ENCODE data around the gene EPC2. TPM values are rescaled to one million over a fixed set of nuclear protein-coding genes. Genes with fewer than 3 reads are reported as not detected.
A peak's percentile ranks its signal among the peaks of the same experiment; 100 is the strongest.

The EPC2 gene
- total RNA-seq, 2 experiments from 2014 or later = 39.2 to 45.2 TPM

DNA sequence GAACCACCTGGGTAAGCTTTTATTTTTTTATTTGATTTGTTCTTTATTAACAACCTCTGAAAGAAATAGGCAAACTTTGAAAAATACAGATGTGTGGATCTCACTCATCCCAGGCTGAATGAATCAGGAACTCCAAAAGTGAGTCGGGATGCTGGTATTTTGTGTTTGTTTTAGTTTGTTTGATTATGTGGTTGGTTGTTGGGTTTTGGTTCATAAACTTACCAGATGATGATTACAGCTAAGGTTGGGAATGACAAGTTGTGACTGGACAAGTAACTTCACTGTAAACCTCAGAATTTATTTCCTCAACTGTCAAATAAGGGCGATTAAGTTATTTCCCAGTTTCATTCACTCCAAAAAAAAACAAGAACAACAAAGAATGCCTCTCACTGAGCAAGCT lies 150.0 kb downstream of the EPC2 start:
- POLR2A ChIA-PET = no interaction called here
- Mint-ChIP-seq H3K9me3 (peaks cover 4% of the 10 kb centered on the region), H3K4me1 (no peaks in the 10 kb centered on the region), H3K27ac (no peak overlapping the region), H3K36me3 (peaks cover 9% of the 10 kb centered on the region), H3K4me3 (no peak overlapping the region), H3K27me3 (peaks cover 8% of the 10 kb centered on the region)
- DNase-seq = no peak
- ATAC-seq (ENCODE audit: low read depth) = no peak

DNA sequence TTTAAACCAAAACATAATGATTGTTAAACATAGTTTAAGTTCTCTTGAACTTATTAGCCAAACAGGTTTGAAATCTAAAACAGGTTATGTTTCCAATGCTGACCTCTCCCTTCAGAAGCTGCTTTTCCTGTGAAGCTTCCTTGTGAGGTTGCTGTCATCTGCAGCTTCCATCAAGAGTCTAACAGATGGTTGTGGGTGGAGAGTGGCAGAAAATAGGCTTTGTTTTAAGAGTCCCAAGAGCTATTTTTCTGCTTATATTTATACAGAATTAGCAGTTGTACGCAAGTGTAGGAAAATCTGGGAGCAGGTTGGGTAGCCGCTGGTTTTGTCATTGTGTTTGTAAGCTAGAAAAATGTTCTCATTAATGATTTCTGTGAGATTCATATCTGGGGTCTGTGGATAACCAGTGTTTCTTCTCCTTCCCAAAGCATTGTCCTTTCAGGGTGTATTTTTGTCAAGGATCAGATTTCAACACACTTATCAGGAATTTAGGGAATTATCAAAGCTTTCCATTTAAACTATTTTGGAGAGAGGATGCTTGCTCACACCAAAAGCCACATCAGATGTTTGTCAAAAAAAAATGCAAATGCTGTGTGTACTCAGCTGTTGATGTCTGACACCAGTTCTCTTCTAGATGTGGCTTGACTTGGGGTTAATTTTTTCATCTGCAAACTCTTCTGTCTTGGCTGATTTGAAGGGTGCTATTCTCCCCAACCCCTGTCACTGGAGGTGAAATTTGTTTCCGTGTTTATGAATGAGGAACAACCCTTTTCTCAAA lies 152.4 kb downstream of the EPC2 start:
- Mint-ChIP-seq H3K4me3 (no peak overlapping the region), H3K27ac (no peak overlapping the region), H3K4me1 (no peaks in the 10 kb centered on the region), H3K9me3 (peaks cover 2% of the 10 kb centered on the region), H3K27me3 (peaks cover 10% of the 10 kb centered on the region), H3K36me3 (no peaks in the 10 kb centered on the region)
- POLR2A ChIA-PET = no interaction called here
- no peak for DNase-seq
- ATAC-seq (ENCODE audit: low read depth) = no peak

DNA sequence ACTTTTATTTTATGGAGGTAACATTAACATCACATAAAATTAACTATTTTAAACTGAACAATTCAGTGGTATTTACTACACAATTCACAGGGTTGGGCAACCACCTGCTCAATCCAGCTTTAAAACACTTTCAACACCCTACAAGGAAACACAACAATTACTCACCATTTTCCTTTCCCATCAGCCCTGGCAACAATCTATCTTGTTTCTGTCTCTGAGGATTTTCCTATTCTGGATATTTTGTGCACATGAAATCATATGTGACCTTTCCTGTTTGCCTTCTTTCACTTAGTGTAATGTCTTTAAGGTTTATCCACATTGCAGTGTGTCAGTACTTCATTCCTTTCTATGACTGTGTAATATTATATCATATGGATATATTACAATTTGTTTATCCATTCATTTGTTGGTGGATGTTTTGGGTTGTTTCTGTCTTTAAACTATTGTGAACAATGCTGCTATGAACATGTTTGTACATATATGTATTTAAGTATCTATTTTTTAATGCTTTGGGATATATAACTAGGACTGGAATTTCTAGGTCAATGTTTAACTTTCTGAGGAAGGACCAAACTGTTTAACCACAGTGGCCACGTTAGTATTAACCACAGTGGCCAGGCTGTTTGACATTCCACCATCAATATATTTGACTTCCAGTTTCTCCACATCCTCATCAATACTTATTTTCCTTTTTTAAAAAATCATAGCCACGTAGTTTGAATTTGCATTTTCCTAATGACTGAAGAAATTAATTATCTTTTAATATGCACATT lies 158.1 kb downstream of the EPC2 start:
- no peak overlapping the region for H3K4me3 Mint-ChIP-seq
- peaks cover 5% of the 10 kb centered on the region for H3K9me3 Mint-ChIP-seq
- no peaks in the 10 kb centered on the region for H3K4me1 Mint-ChIP-seq
- POLR2A ChIA-PET = interaction anchor here (0.7 kb wide), 1 partner anchor 65 kb away, joined by 3 read pairs; no protein-coding TSS in a partner anchor
- H3K27me3 Mint-ChIP-seq = peaks cover 12% of the 10 kb centered on the region
- DNase-seq (no peak), ATAC-seq (ENCODE audit: low read depth) (no peak)
- no peaks in the 10 kb centered on the region for H3K36me3 Mint-ChIP-seq
- H3K27ac Mint-ChIP-seq = no peak overlapping the region

DNA sequence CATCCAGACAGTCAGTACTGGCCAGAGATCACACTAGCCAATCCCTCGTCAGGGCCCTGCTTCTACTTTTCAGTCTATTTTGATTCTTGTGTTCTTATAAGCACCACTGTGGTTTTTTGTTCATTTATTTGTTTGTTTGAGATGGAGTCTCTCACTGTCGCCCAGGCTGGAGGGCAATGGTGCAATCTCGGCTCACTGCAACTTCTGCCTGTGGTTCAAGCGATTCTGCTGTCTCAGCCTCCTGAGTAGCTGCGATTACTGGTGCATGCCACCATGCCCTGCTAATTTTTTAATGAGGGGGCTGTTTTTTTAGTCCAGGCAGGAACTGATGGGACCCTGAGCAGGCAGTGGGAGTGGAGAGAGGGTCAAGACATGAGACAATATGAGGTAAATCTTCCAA lies 165.5 kb downstream of the EPC2 start:
- DNase-seq = no peak
- peaks cover 2% of the 10 kb centered on the region for H3K9me3 Mint-ChIP-seq
- no peak overlapping the region for H3K4me3 Mint-ChIP-seq
- no peak for ATAC-seq (ENCODE audit: low read depth)
- POLR2A ChIA-PET = no interaction called here
- no peaks in the 10 kb centered on the region for H3K4me1 Mint-ChIP-seq
- no peaks in the 10 kb centered on the region for H3K36me3 Mint-ChIP-seq
- no peak overlapping the region for H3K27ac Mint-ChIP-seq
- peaks cover 10% of the 10 kb centered on the region for H3K27me3 Mint-ChIP-seq

DNA sequence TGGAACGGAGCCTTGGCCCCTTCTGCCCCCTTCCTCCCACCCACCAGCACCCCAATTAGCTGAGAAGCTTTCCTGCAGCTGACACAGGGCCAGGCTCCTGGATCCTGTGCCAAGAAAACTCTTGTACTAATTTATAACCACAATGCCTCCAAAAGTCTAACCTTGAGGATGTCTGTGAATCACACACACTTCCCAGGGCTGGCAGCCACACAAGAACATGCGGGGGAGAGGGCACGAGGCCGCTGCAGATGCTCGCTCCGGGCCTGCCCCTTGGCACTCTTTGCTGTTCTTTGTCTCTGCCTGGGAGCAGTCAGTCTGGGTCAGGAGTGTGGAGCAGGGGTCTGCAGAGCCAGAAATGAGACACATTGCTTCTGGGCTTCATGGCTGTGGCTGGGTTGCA lies 167.8 kb downstream of the EPC2 start:
- no peaks in the 10 kb centered on the region for H3K36me3 Mint-ChIP-seq
- H3K4me3 Mint-ChIP-seq = no peak overlapping the region
- ATAC-seq (ENCODE audit: low read depth) = no peak
- peaks cover 4% of the 10 kb centered on the region for H3K4me1 Mint-ChIP-seq
- peaks cover 2% of the 10 kb centered on the region for H3K9me3 Mint-ChIP-seq
- H3K27me3 Mint-ChIP-seq = peaks cover 17% of the 10 kb centered on the region
- no peak overlapping the region for H3K27ac Mint-ChIP-seq
- POLR2A ChIA-PET = no interaction called here
- DNase-seq = no peak

DNA sequence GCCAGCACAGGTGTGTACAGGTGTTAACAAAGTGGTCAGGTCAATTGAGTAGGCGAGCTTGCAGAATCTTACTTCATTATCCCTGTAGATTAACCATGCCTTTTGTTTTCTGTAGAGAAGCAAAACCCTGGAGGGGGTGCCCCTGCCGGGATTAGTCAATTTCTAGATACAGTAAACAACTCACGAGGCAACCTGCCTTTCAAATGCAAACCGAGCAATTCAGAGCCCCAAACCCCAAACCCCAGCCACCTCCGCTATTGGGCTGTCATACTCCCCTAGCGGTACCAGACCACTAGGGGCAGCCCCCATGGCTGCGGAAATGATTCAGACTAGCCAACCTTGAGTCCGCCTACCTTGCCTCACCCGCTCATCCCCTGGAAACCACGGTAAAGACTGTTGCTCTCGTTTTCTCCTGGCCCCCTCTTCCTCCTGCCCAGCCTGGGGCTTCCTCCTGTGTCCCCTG lies 169.1 kb downstream of the EPC2 start:
- Mint-ChIP-seq H3K27me3 (peaks cover 15% of the 10 kb centered on the region), H3K4me3 (no peak overlapping the region), H3K36me3 (no peaks in the 10 kb centered on the region), H3K27ac (no peak overlapping the region), H3K9me3 (no peaks in the 10 kb centered on the region), H3K4me1 (peaks cover 4% of the 10 kb centered on the region)
- ATAC-seq (ENCODE audit: low read depth) (peak; percentile 73), DNase-seq (no peak)
- POLR2A ChIA-PET = no interaction called here

DNA sequence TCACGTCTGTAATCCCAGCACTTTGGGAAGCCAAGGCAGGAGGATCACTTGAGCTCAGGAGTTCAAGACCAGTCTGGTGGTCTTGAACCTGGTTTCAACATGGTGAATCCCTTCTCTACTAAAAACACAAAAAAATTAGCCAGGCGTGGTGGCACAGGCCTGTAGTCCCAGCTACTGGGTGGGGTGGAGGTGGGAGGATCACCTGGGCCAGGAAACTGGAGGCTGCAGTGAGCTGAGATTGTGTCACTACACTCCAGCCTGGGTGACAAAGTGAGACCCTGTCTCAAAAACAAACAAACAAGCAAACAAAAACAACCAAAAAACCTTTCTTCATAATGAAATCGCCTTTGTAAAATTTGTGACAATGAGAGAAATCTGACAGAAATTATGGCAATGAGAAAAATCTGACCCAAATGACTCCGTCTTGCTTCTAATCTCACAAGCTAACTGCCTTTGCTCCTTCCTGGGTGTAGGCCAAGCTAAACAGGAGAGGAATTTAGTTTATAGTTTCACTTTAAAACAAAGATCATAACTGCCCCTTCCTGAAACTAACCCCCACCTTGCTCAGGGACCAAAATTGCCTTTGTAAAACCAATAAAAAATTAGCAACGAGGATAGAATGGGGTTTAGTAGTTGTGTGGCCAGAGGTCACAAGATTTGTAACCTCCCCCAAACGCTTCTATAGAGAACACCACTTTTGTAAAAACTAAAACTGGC lies 169.8 kb downstream of the EPC2 start:
- DNase-seq = no peak
- Mint-ChIP-seq H3K36me3 (no peaks in the 10 kb centered on the region), H3K27me3 (peaks cover 21% of the 10 kb centered on the region), H3K4me3 (no peak overlapping the region), H3K9me3 (no peaks in the 10 kb centered on the region), H3K27ac (peak overlapping the region; percentile 12), H3K4me1 (peaks cover 4% of the 10 kb centered on the region)
- no peak for ATAC-seq (ENCODE audit: low read depth)
- POLR2A ChIA-PET = interaction anchor here (0.7 kb wide), 1 partner anchor 177 kb away, joined by 7 read pairs; no protein-coding TSS in a partner anchor

DNA sequence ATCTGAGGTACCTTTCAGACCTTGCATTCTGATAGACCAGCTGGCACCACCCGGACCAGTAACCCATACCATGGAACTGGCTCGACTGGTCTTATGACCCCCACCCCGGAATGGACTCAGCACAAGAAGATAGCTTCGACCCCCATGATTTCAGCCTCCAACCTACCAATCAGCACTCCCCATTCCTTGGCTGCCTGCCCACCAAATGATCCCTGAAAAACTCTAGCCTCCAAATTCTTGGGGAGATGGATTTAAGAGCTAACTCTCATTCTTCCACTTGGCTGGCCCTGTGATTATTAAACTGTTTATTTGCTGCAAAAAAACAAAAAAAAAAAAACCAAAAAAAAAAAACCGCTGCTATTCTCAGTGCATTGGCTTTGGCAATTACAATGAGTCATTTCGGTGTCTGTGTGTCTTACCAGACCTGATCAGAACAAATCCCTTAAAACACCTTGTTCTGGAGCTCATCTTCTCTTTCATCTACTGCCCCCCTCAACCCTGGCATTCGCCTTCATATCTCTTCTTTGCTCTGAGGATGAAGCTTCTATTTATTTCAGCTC lies 170.4 kb downstream of the EPC2 start:
- ATAC-seq (ENCODE audit: low read depth) (no peak), DNase-seq (no peak)
- Mint-ChIP-seq H3K27me3 (peaks cover 25% of the 10 kb centered on the region), H3K9me3 (no peaks in the 10 kb centered on the region), H3K4me1 (peaks cover 4% of the 10 kb centered on the region), H3K4me3 (no peak overlapping the region), H3K27ac (peak overlapping the region; percentile 12), H3K36me3 (no peaks in the 10 kb centered on the region)
- POLR2A ChIA-PET = interaction anchor here (0.7 kb wide), 1 partner anchor 178 kb away, joined by 7 read pairs; no protein-coding TSS in a partner anchor

DNA sequence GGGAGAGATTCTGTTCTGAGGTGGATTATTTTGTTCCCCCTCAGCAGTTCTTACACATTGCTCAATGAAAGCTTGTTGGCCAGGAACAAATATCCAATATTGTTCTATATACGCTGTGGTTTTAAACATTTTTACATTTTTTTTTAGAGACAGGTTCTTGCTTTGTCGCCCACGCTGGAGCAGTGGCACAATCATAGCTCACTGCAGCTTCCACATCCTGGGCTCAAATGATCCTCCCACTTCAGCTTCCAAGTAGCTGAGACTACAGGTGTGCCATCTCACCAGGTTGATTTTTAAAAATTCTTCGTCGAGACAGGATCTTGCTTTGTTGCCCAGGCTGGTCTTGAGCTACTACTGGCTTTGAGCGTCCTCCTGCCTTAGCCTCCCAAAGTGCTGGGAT lies 171.6 kb downstream of the EPC2 start:
- no peak for DNase-seq
- POLR2A ChIA-PET = no interaction called here
- peaks cover 4% of the 10 kb centered on the region for H3K4me1 Mint-ChIP-seq
- peaks cover 28% of the 10 kb centered on the region for H3K27me3 Mint-ChIP-seq
- no peak overlapping the region for H3K27ac Mint-ChIP-seq
- no peaks in the 10 kb centered on the region for H3K36me3 Mint-ChIP-seq
- ATAC-seq (ENCODE audit: low read depth) = no peak
- H3K4me3 Mint-ChIP-seq = no peak overlapping the region
- no peaks in the 10 kb centered on the region for H3K9me3 Mint-ChIP-seq

DNA sequence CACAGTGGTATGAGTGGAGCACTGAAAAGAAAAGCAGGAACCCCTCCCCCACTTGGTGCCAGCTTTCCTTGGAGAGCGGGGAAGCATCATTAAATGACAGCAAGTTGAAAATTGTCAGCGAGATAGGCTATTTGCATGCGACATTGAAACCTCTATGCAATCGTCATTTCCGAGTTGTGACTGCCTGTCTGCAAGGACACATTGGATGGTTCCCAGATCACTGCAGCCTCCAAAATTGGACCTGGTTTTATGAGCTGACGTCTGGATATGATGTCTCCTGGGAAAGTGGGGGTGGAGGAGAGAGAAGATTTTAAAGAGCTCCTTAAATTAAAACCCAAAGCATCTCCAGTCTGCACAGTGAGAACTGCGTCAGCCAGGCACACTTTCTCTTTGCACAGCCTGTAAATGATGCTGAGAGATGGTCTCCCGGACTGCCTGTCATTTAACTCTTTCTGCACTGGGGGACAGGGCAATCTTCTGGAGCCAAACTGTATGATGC lies 172.7 kb downstream of the EPC2 start:
- H3K4me1 Mint-ChIP-seq = peaks cover 4% of the 10 kb centered on the region
- POLR2A ChIA-PET = no interaction called here
- no peaks in the 10 kb centered on the region for H3K9me3 Mint-ChIP-seq
- DNase-seq (no peak), ATAC-seq (ENCODE audit: low read depth) (no peak)
- H3K4me3 Mint-ChIP-seq = peak overlapping the region; percentile 60
- H3K27me3 Mint-ChIP-seq = peaks cover 28% of the 10 kb centered on the region
- no peak overlapping the region for H3K27ac Mint-ChIP-seq
- no peaks in the 10 kb centered on the region for H3K36me3 Mint-ChIP-seq

DNA sequence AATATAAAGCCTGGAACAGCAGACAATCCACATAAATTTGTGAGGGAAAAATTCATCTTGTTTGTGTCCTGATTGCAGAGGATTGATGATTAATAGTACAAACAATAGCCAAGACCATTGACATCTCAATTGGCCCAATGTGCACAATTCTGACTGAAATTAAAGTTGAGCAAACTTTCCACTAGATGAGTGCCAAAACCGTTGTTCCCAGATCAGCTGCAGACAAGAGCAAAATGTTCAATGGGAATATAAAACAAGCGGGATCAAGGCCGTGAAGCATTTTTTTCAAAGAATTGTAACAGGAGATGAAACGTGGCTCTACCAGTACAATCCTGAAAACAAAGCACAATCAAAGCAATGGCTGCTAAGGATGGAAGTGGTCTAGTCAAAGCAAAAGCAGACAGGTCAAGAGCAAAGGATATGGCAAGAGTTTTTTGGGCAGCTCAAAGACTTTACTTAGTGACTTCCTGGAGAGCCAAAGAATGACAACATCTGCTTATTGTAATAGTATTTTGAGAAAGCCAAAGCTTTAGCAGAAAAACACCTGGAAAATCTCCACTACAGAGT lies 174.6 kb downstream of the EPC2 start:
- peaks cover 29% of the 10 kb centered on the region for H3K27me3 Mint-ChIP-seq
- no peak for ATAC-seq (ENCODE audit: low read depth)
- H3K4me3 Mint-ChIP-seq = no peak overlapping the region
- POLR2A ChIA-PET = no interaction called here
- no peak overlapping the region for H3K27ac Mint-ChIP-seq
- H3K36me3 Mint-ChIP-seq = no peaks in the 10 kb centered on the region
- no peaks in the 10 kb centered on the region for H3K9me3 Mint-ChIP-seq
- peaks cover 4% of the 10 kb centered on the region for H3K4me1 Mint-ChIP-seq
- no peak for DNase-seq

DNA sequence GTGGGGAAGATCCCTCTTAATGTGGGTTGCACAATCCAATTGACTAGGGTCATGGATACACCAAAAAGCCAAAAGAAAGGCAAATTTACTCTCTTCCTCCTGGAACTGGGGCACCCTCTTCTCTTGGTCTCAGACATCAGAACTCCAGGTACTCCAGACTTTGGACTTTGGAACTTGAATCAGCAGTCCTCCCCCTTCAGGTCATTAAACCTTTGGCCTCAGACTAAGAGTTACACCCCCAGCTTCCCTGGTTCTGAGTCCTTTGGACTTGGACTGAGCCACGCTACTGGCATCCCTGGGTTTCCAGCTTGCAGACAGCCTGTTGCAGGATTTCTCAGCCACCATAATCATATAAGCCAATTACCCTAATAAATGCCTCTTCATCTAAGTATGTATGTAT lies 179.6 kb downstream of the EPC2 start:
- ATAC-seq (ENCODE audit: low read depth) = no peak
- DNase-seq = no peak
- POLR2A ChIA-PET = no interaction called here
- Mint-ChIP-seq H3K27me3 (peaks cover 13% of the 10 kb centered on the region), H3K9me3 (peaks cover 1% of the 10 kb centered on the region), H3K27ac (no peak overlapping the region), H3K36me3 (no peaks in the 10 kb centered on the region), H3K4me1 (no peaks in the 10 kb centered on the region), H3K4me3 (no peak overlapping the region)

DNA sequence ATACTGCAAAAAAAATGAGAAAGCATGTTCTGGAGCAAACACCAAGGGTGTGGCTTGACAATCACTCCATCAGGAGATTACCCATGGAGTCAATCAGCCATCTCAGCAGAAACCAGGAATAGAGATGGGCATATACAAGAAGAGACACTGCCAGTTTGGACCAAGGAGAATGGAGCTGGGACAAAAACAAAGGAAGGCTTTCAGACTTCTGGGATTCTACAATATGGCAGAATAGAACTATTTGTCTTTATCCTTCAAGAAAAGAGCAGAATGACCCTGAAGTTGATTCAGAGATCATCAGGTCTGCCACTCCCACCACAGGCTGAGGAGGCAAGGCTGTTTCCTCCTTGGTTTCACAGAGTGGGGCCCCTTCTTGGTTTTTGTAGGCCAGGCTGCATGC lies 182.2 kb downstream of the EPC2 start:
- POLR2A ChIA-PET = no interaction called here
- ATAC-seq (ENCODE audit: low read depth) = no peak
- H3K27me3 Mint-ChIP-seq = peaks cover 7% of the 10 kb centered on the region
- H3K4me1 Mint-ChIP-seq = peaks cover 1% of the 10 kb centered on the region
- no peak for DNase-seq
- no peak overlapping the region for H3K4me3 Mint-ChIP-seq
- no peaks in the 10 kb centered on the region for H3K36me3 Mint-ChIP-seq
- peaks cover 5% of the 10 kb centered on the region for H3K9me3 Mint-ChIP-seq
- no peak overlapping the region for H3K27ac Mint-ChIP-seq
